ENCODE results near the gene BMP7. TPM values are rescaled to one million over a fixed set of nuclear protein-coding genes. Genes with fewer than 3 reads are reported as not detected.

BMP7 gene
- total RNA-seq, 1 experiment from 2014 or later = 7.5 TPM

DNA sequence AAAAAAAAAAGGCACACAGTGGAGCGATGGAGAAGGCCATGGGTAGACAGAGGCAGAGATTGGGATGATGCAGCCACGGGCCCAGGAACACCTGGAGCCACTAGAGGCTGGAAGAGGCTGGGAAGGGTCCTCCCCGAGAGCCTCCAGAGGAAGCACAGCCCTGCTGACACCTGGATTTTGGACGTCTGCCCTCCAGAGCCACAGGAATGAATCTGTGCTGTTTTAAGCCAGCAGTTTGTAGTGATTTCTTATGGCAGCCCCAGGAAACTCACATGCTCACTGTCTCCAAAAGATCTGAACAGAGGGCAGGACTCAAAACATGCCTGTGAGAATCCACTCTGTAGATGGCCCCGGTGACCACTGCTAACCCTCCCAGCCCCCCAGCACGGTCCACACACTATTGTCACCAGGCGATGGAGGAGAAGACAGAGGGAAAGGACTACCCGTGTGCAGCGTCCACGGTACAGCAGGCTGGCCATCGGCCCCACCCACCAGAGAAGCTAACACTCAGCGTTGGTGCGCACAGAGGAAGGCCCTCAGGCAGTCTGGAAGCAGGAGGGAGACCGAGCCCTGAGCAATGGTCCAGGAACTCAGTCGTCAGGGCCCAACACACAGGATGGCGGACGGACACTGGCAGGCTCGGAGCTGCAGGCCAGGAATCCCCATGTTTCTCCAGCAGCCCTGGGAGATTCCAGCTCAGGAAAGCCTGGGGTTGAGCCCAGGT, 99.7 kb downstream of the BMP7 start:
- Histone ChIP-seq H3K27me3 (replicated peaks; ENCODE audit: insufficient read depth, low read depth, low read length, poor library complexity) (no peaks in the 10 kb centered on the region), H3K27ac (ENCODE audit: low read depth, low read length, poor library complexity, severe bottlenecking) (no peak overlapping the region), H3K4me1 (ENCODE audit: insufficient read depth, low read length, poor library complexity, severe bottlenecking) (no peaks in the 10 kb centered on the region), H3K9me3 (ENCODE audit: low read depth, low read length, poor library complexity, severe bottlenecking) (no peaks in the 10 kb centered on the region), H3K4me3 (ENCODE audit: low read depth, low read length, poor library complexity, severe bottlenecking) (no peak overlapping the region), H3K36me3 (ENCODE audit: insufficient read depth, low read length, poor library complexity, severe bottlenecking) (no peaks in the 10 kb centered on the region)
- intact Hi-C loops (cut with micrococcal nuclease; ENCODE audit: unreplicated experiment) = no loop called here
- TF ChIP-seq EZH2 (IDR thresholded peaks at IDR 0.05; ENCODE audit: borderline replicate concordance, low read depth, low read length, poor library complexity, severe bottlenecking) = no peak
- TF ChIP-seq, protein P1, sequence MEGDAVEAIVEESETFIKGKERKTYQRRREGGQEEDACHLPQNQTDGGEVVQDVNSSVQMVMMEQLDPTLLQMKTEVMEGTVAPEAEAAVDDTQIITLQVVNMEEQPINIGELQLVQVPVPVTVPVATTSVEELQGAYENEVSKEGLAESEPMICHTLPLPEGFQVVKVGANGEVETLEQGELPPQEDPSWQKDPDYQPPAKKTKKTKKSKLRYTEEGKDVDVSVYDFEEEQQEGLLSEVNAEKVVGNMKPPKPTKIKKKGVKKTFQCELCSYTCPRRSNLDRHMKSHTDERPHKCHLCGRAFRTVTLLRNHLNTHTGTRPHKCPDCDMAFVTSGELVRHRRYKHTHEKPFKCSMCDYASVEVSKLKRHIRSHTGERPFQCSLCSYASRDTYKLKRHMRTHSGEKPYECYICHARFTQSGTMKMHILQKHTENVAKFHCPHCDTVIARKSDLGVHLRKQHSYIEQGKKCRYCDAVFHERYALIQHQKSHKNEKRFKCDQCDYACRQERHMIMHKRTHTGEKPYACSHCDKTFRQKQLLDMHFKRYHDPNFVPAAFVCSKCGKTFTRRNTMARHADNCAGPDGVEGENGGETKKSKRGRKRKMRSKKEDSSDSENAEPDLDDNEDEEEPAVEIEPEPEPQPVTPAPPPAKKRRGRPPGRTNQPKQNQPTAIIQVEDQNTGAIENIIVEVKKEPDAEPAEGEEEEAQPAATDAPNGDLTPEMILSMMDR (conservative IDR thresholded peaks at IDR 0.05; ENCODE audit: low read depth, low read length) = no peak
- CTCF ChIA-PET = no interaction called here
- DNase-seq (ENCODE audit: low spot score) = no peak
- BruUV-seq (replicated peaks) = no TSS peak
- POLR2A ChIA-PET (ENCODE audit: low non-redundant PET) = no interaction called here

DNA sequence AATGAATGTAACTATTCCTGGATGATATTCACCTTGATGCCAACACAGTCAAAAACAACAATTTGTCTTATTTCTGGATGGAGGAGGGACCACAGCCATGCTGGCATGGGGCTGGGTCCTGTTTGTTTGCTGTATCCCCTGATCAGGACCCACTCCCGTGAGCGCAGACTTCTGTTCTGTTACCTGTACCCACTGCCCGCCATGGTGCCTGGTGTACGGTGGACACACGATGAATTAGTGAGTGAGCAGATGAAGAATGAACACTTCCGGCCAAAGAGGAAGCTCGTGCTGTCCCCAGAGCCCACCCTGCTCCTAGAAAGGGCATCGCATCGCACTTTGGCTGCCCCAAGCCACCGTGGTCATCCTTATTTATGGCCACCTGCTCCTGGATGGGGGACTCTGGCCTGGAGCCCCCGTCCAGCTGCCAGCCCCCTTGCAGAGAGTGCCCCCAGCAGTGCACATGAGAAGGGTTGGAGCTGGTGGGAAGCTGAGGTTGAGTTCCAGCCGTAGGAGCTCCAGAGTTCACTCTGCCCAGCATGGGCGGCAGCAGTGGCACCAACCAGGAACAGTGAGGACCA, 100.9 kb downstream of the BMP7 start:
- H3K36me3 ChIP-seq (ENCODE audit: insufficient read depth, low read length, poor library complexity, severe bottlenecking) = no peaks in the 10 kb centered on the region
- no peak for TF ChIP-seq EZH2 (IDR thresholded peaks at IDR 0.05; ENCODE audit: borderline replicate concordance, low read depth, low read length, poor library complexity, severe bottlenecking)
- TF ChIP-seq, protein P1 (conservative IDR thresholded peaks at IDR 0.05; ENCODE audit: low read depth, low read length) = no peak
- H3K27ac ChIP-seq (ENCODE audit: low read depth, low read length, poor library complexity, severe bottlenecking) = no peak overlapping the region
- H3K4me1 ChIP-seq (ENCODE audit: insufficient read depth, low read length, poor library complexity, severe bottlenecking) = no peaks in the 10 kb centered on the region
- CTCF ChIA-PET = no interaction called here
- POLR2A ChIA-PET (ENCODE audit: low non-redundant PET) = no interaction called here
- BruUV-seq (replicated peaks) = no TSS peak
- no peaks in the 10 kb centered on the region for H3K9me3 ChIP-seq (ENCODE audit: low read depth, low read length, poor library complexity, severe bottlenecking)
- intact Hi-C loops (cut with micrococcal nuclease; ENCODE audit: unreplicated experiment) = no loop called here
- H3K4me3 ChIP-seq (ENCODE audit: low read depth, low read length, poor library complexity, severe bottlenecking) = no peak overlapping the region
- no peaks in the 10 kb centered on the region for H3K27me3 ChIP-seq (replicated peaks; ENCODE audit: insufficient read depth, low read depth, low read length, poor library complexity)
- no peak for DNase-seq (ENCODE audit: low spot score)

GRCh38 chr20:57164872-57165271, 101.6 kb downstream of the BMP7 start:
- H3K4me3 ChIP-seq (ENCODE audit: low read depth, low read length, poor library complexity, severe bottlenecking) = no peak overlapping the region
- H3K27me3 ChIP-seq (replicated peaks; ENCODE audit: insufficient read depth, low read depth, low read length, poor library complexity) = no peaks in the 10 kb centered on the region
- no peaks in the 10 kb centered on the region for H3K9me3 ChIP-seq (ENCODE audit: low read depth, low read length, poor library complexity, severe bottlenecking)
- intact Hi-C loops (cut with micrococcal nuclease; ENCODE audit: unreplicated experiment) = no loop called here
- H3K27ac ChIP-seq (ENCODE audit: low read depth, low read length, poor library complexity, severe bottlenecking) = no peak overlapping the region
- DNase-seq (ENCODE audit: low spot score) = no peak
- H3K36me3 ChIP-seq (ENCODE audit: insufficient read depth, low read length, poor library complexity, severe bottlenecking) = no peaks in the 10 kb centered on the region
- H3K4me1 ChIP-seq (ENCODE audit: insufficient read depth, low read length, poor library complexity, severe bottlenecking) = no peaks in the 10 kb centered on the region
- TF ChIP-seq, protein P1 (conservative IDR thresholded peaks at IDR 0.05; ENCODE audit: low read depth, low read length) = no peak
- no peak for TF ChIP-seq EZH2 (IDR thresholded peaks at IDR 0.05; ENCODE audit: borderline replicate concordance, low read depth, low read length, poor library complexity, severe bottlenecking)
- BruUV-seq (replicated peaks) = no TSS peak
- POLR2A ChIA-PET (ENCODE audit: low non-redundant PET) = no interaction called here
- CTCF ChIA-PET = no interaction called here

All from A673 (cell line).